ENCODE measurements around the gene ASPSCR1. TPM values are rescaled to one million over a fixed set of nuclear protein-coding genes. Genes with fewer than 3 reads are reported as not detected.
A peak's percentile ranks its signal among the peaks of the same experiment; 100 is the strongest.

The ASPSCR1 gene
- total and polyA plus RNA-seq, 4 experiments from 2014 or later, result 25.1 to 40.6 (median 38.6) TPM

DNA sequence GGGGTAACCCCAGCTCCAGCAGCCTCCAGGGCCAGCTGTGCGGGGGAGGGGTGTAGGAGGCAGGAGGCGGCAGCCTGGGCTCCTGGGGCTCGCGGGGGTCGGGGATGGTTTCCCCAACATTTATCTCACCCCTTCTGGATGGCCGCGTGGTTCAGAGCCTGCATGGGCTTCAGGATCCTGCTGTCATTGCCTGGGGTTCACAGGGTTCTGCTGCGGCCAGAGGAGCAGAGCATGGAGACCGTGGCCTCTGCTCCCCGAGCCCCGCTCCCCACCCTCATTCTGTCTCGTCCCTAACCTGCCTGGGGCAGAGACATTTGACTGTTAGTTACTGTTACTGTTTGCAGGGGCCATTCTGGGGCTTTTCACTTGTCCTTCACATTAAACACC lies 35.3 kb upstream of the ASPSCR1 start:
- ChIA-PET POLR2A (ENCODE audit: partially characterized antibody) (no interaction called here), CTCF (ENCODE audit: partially characterized antibody) (interaction anchor here (1.4 kb wide), 1 partner anchor 17 kb away, joined by 3 read pairs; no protein-coding TSS in a partner anchor)
- H3K27ac Mint-ChIP-seq, result no peak overlapping the region
- no peak overlapping the region for H3K4me3 Mint-ChIP-seq
- Histone ChIP-seq H3K4me1 (ENCODE audit: insufficient read depth, low read length) (peaks cover 4% of the 10 kb centered on the region), H3K36me3 (ENCODE audit: insufficient read depth, low read length) (no peaks in the 10 kb centered on the region), H3K27me3 (ENCODE audit: insufficient read depth, low read length) (no peaks in the 10 kb centered on the region), H3K9me3 (ENCODE audit: control insufficient read depth in 1 of 2, low read length in 2 of 2) (no peaks in the 10 kb centered on the region), H3K4me3 (ENCODE audit: low read length in 2 of 2) (no peak overlapping the region), H3K27ac (ENCODE audit: low read depth, low read length) (no peak overlapping the region)
- H3K36me3 Mint-ChIP-seq, result no peaks in the 10 kb centered on the region
- peaks cover 0 to 5% (median 0%) of the 10 kb centered on the region in 4 donors for H3K4me1 Mint-ChIP-seq
- no peak for DNase-seq
- intact Hi-C loops (cut with micrococcal nuclease), result no loop called here
- H3K9me3 Mint-ChIP-seq, result no peaks in the 10 kb centered on the region
- H3K27me3 Mint-ChIP-seq, result peaks cover 2 to 5% of the 10 kb centered on the region in 2 donors

DNA sequence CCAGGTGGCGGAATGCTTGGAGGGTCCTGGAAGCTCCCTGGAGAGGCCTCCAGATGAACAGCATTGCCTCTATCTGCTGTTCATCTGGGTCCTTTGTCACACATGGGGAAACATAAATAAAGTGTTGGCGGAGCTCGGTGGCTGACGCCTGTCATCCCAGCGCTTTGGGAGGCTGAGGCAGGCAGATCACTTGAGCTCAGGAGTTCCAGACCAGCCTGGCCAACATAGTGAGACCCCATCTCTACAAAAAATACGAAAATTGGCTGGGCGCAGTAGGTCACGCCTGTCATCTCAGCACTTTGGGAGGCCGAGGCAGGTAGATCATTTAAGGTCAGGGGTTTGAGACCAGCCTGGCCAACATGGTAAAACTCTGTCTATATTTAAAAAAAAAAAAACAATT lies 32.6 kb upstream of the ASPSCR1 start:
- H3K27me3 Mint-ChIP-seq, result peaks cover 2 to 5% of the 10 kb centered on the region in 2 donors
- H3K27ac Mint-ChIP-seq, result no peak overlapping the region
- H3K9me3 ChIP-seq (ENCODE audit: control insufficient read depth in 1 of 2, low read length in 2 of 2), result no peaks in the 10 kb centered on the region
- intact Hi-C loops (cut with micrococcal nuclease), result no loop called here
- no peaks in the 10 kb centered on the region for H3K36me3 ChIP-seq (ENCODE audit: insufficient read depth, low read length)
- H3K36me3 Mint-ChIP-seq, result no peaks in the 10 kb centered on the region
- H3K4me3 ChIP-seq (ENCODE audit: low read length in 2 of 2), result no peak overlapping the region
- DNase-seq, result peak in 1 of 5 donors; percentile 3
- H3K27me3 ChIP-seq (ENCODE audit: insufficient read depth, low read length), result no peaks in the 10 kb centered on the region
- H3K4me1 ChIP-seq (ENCODE audit: insufficient read depth, low read length), result no peaks in the 10 kb centered on the region
- no peak overlapping the region for H3K27ac ChIP-seq (ENCODE audit: low read depth, low read length)
- H3K4me3 Mint-ChIP-seq, result no peak overlapping the region
- POLR2A ChIA-PET (ENCODE audit: partially characterized antibody), result interaction anchor here (1.2 kb wide), 1 partner anchor 32 kb away, joined by 3 read pairs; no protein-coding TSS in a partner anchor
- H3K9me3 Mint-ChIP-seq, result no peaks in the 10 kb centered on the region
- no peaks in the 10 kb centered on the region for H3K4me1 Mint-ChIP-seq
- CTCF ChIA-PET (ENCODE audit: partially characterized antibody), result no interaction called here

DNA sequence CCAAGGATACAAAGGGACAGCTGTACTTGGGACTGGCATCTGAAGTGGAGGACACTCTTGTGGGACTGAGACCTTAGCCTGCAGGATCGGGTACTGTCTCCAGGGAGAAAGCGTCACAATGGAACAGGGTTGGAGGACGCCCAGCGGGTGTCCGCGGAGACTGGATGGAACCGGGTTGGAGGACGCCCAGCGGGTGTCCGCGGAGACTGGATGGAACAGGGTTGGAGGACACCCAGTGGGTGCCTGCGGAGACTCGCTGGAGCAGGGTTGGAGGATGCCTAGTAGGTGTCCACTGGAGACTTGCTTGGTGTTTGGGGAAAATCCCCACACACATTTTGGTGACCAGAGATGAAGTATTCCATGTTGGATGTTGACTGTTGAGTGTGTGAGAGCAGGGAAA lies 30.2 kb upstream of the ASPSCR1 start, which contains the start of gene MYADML2:
Gene MYADML2, minus strand, starts transcription at position 45 of the 400 bp plus-strand sequence. CDS start 5,492 bp downstream, outside the sequence.
- POLR2A ChIA-PET (ENCODE audit: partially characterized antibody), result no interaction called here

DNA sequence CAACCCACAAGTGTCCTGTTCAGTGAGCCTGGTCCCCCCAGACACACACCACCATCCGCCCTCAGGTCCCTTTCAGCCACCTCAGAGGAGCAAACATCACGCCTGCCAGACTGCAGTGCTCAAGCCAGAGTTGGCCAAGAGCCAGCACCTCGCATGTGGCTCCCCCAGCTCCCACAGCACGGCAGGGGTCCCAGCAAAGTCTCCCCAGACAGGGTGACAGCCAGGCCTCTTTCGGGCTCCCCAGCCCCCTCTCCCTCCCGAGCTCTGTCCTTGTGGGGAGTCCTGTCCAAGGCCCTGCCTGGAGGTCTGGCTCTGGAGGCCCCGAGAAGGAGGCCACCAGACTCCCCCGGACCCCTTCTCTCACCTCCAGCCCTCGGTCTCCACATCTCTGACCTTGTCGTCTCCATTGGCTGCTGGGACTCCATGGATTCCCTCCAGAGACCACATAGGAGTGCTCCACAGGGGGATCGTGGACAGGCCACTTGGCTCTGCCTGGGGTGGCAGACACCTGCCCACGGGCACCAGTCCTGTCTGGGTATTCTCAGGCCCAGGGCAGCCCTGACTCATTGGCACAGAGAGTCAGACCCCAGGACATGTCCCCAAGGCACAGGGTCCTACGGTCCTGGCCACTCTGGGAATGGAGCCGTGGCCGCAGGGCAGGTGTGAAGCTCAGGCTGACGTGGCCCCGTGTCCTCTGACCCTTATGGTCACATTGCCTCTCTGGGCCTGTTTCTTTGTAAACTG lies 28.6 kb upstream of the ASPSCR1 start:
- DNase-seq, result peak in 1 of 5 donors; percentile 16
- Histone ChIP-seq H3K27me3 (ENCODE audit: insufficient read depth, low read length) (no peaks in the 10 kb centered on the region), H3K9me3 (ENCODE audit: control insufficient read depth in 1 of 2, low read length in 2 of 2) (no peaks in the 10 kb centered on the region), H3K36me3 (ENCODE audit: insufficient read depth, low read length) (no peaks in the 10 kb centered on the region), H3K27ac (ENCODE audit: low read depth, low read length) (no peak overlapping the region), H3K4me1 (ENCODE audit: insufficient read depth, low read length) (no peaks in the 10 kb centered on the region), H3K4me3 (ENCODE audit: low read length in 2 of 2) (no peak overlapping the region)
- Mint-ChIP-seq H3K27ac (peak overlapping the region in 1 of 7 donors; percentile 52), H3K4me1 (peaks cover 0 to 2% (median under 1%) of the 10 kb centered on the region in 4 donors), H3K36me3 (no peaks in the 10 kb centered on the region), H3K9me3 (no peaks in the 10 kb centered on the region), H3K4me3 (no peak overlapping the region), H3K27me3 (no peaks in the 10 kb centered on the region)
- POLR2A ChIA-PET (ENCODE audit: partially characterized antibody), result no interaction called here
- intact Hi-C loops (cut with micrococcal nuclease), result no loop called here
- CTCF ChIA-PET (ENCODE audit: partially characterized antibody), result interaction anchor here (1.0 kb wide), 1 partner anchor 11 kb away, joined by 4 read pairs; no protein-coding TSS in a partner anchor

More for the DNA sequence above, 30.2 kb upstream of the ASPSCR1 start, which contains the start of gene MYADML2:
- Histone ChIP-seq H3K4me3 (ENCODE audit: low read length in 2 of 2) (no peak within 1 kb of the TSS), H3K9me3 (ENCODE audit: control insufficient read depth in 1 of 2, low read length in 2 of 2) (no peaks in the 10 kb centered on the region), H3K27me3 (ENCODE audit: insufficient read depth, low read length) (no peaks in the 10 kb centered on the region), H3K4me1 (ENCODE audit: insufficient read depth, low read length) (no peaks in the 10 kb centered on the region), H3K36me3 (ENCODE audit: insufficient read depth, low read length) (no peaks in the 10 kb centered on the region), H3K27ac (ENCODE audit: low read depth, low read length) (no peak within 1 kb of the TSS)
- H3K36me3 Mint-ChIP-seq, result no peaks in the 10 kb centered on the region
- intact Hi-C loops (cut with micrococcal nuclease), result no loop called here
- no peak within 1 kb of the TSS for H3K4me3 Mint-ChIP-seq
- CTCF ChIA-PET (ENCODE audit: partially characterized antibody), result interaction anchor here (1.0 kb wide), 1 partner anchor 12 kb away, joined by 3 read pairs; no protein-coding TSS in a partner anchor
- no peak for DNase-seq
- H3K27me3 Mint-ChIP-seq, result no peaks in the 10 kb centered on the region
- peaks cover 0 to 2% (median under 1%) of the 10 kb centered on the region in 4 donors for H3K4me1 Mint-ChIP-seq
- no peak within 1 kb of the TSS for H3K27ac Mint-ChIP-seq
- no peaks in the 10 kb centered on the region for H3K9me3 Mint-ChIP-seq

DNA sequence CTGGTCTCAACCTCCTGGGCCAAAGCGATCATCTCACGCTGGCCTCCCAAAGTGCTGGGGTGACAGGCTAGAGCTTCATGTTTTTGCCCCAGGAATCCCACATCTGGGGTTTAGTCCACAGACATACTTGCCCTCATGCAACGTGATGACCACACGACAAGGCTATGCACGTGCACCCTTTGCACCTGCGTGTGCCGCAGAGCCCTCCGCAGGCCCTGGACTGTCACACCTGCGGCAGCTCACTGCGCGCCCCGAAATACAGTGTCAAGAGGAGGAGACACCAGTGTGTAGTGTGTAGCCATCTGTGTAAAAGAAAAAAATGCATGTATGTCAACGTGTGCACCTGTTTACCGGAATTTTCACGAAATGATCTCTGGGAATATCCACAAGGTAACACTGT lies 26.9 kb upstream of the ASPSCR1 start:
- POLR2A ChIA-PET (ENCODE audit: partially characterized antibody), result no interaction called here

DNA sequence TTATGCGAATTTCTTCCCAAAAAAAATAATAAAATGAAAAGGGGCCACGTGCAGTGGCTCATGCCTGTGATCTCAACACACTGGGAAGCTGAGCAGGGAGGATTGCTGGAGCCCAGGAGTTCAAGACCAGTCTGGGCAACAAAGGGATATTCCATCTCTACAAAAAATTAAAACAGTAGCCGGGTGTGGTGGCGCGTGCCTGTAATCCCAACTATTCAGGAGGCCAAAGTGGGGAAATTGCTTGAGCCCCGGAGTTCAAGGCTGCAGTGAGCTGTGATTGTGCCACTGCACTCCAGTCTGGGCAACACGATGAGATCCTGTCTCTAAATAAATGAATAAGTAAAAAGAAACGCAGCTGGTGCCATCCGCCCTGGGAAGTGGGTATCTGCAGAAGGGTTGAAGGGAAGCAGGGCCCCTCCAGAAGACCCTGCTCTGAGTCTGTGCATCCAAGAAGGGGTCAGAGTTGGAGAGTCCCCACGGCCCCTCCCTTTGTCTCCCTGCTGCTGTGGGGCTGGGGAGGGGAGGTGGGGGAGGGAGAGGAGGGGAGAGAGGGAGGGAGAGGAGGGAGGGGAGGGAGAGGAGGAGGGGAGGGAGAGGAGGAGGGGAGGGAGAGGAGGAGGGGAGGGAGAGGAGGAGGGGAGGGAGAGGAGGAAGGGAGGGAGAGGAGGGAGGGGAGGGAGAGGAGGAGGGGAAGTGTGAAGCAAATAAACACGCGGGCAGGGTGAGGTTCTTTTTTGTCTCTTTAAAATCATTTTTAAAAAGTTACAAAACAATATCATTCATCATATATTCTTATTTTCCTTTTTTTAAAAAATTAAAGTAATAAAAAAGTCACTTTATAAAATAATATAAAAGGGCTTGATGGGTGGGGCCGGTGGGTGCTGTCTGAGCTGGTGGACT lies 25.4 kb upstream of the ASPSCR1 start:
- no peaks in the 10 kb centered on the region for H3K36me3 ChIP-seq (ENCODE audit: insufficient read depth, low read length)
- ChIA-PET POLR2A (ENCODE audit: partially characterized antibody) (interaction anchor here (0.9 kb wide), 1 partner anchor 27 kb away, joined by 3 read pairs; no protein-coding TSS in a partner anchor), CTCF (ENCODE audit: partially characterized antibody) (interaction anchor here (4.3 kb wide), 1 partner anchor 68 kb away, joined by 20 read pairs; no protein-coding TSS in a partner anchor)
- no peak overlapping the region for H3K27ac ChIP-seq (ENCODE audit: low read depth, low read length)
- peaks cover 0 to 2% (median under 1%) of the 10 kb centered on the region in 4 donors for H3K4me1 Mint-ChIP-seq
- H3K27ac Mint-ChIP-seq, result peak overlapping the region in 1 of 7 donors; percentile 35
- no peak overlapping the region for H3K4me3 ChIP-seq (ENCODE audit: low read length in 2 of 2)
- H3K4me3 Mint-ChIP-seq, result peak overlapping the region in 1 of 8 donors; percentile 21
- no peaks in the 10 kb centered on the region for H3K9me3 Mint-ChIP-seq
- H3K4me1 ChIP-seq (ENCODE audit: insufficient read depth, low read length), result no peaks in the 10 kb centered on the region
- H3K36me3 Mint-ChIP-seq, result no peaks in the 10 kb centered on the region
- intact Hi-C loops (cut with micrococcal nuclease), result no loop called here
- no peaks in the 10 kb centered on the region for H3K27me3 ChIP-seq (ENCODE audit: insufficient read depth, low read length)
- DNase-seq, result peak in 1 of 5 donors; percentile 10
- H3K9me3 ChIP-seq (ENCODE audit: control insufficient read depth in 1 of 2, low read length in 2 of 2), result no peaks in the 10 kb centered on the region
- no peaks in the 10 kb centered on the region for H3K27me3 Mint-ChIP-seq

More for the DNA sequence above, 26.9 kb upstream of the ASPSCR1 start:
- Histone ChIP-seq H3K27me3 (ENCODE audit: insufficient read depth, low read length) (no peaks in the 10 kb centered on the region), H3K27ac (ENCODE audit: low read depth, low read length) (no peak overlapping the region), H3K36me3 (ENCODE audit: insufficient read depth, low read length) (no peaks in the 10 kb centered on the region), H3K4me1 (ENCODE audit: insufficient read depth, low read length) (no peaks in the 10 kb centered on the region), H3K9me3 (ENCODE audit: control insufficient read depth in 1 of 2, low read length in 2 of 2) (no peaks in the 10 kb centered on the region), H3K4me3 (ENCODE audit: low read length in 2 of 2) (no peak overlapping the region)
- H3K27ac Mint-ChIP-seq, result peak overlapping the region in 2 of 7 donors; percentile 6 to 61
- CTCF ChIA-PET (ENCODE audit: partially characterized antibody), result no interaction called here
- peak in 1 of 5 donors; percentile 21 for DNase-seq
- no peak overlapping the region for H3K4me3 Mint-ChIP-seq
- no peaks in the 10 kb centered on the region for H3K36me3 Mint-ChIP-seq
- H3K9me3 Mint-ChIP-seq, result no peaks in the 10 kb centered on the region
- H3K4me1 Mint-ChIP-seq, result peaks cover 0 to 2% (median under 1%) of the 10 kb centered on the region in 4 donors
- H3K27me3 Mint-ChIP-seq, result no peaks in the 10 kb centered on the region
- intact Hi-C loops (cut with micrococcal nuclease), result no loop called here
